Ramos (cell line): ENCODE data around the gene RBBP8NL.

ENCODE experiments used
- in situ Hi-C: fragments of 300-500 bp; cut with MboI; formaldehyde crosslinking; loops from one replicate; pipeline ENCODE4 v1.14.3; 2022; ENCODE audit warnings: low sequenced_read_pairs; ENCODE audit not compliant: unreplicated experiment

The RBBP8NL gene

DNA sequence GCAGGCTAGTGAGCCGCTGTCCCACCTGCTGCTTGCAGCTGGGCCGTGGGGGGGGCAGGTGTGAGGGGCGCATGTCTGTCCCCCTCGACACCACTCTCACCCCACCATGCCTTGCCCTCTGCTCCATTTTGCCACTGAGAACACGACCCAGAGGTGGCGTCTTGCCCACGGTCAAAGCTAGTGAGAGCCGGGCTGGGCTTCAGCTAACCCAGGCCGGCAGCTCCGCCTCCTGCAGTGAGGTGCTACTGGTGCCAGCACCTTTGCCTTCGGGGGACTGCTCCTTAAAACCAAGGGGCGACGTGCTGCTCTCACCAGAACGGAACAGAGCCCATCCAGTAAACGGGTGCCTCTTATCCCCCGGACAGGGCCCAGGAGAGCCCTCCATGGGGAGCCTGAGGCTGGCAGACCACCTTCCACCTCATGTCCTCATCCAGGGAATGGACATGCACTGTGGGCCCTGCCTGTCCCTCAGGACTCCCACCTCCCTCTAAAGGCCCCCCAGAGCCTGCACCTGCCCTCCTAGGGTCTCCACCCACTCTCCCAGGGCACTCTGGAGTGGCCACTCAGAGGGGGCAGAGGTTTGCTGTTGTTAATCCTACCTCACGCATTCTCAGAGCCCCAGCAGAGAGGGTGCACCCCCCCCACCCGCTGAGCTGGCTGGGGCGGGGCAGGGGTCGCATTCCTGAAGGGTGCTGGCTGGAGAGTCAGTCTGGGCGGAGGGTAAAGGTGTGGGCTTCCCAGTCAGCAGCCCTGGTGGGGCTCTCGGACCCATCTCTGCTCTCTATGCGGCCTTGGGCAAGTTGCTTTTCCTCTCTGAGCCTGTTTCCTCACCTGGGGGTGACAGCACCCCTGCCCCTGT is 2.9 kb downstream of the RBBP8NL start:
- in situ Hi-C loops = no loop called here

DNA sequence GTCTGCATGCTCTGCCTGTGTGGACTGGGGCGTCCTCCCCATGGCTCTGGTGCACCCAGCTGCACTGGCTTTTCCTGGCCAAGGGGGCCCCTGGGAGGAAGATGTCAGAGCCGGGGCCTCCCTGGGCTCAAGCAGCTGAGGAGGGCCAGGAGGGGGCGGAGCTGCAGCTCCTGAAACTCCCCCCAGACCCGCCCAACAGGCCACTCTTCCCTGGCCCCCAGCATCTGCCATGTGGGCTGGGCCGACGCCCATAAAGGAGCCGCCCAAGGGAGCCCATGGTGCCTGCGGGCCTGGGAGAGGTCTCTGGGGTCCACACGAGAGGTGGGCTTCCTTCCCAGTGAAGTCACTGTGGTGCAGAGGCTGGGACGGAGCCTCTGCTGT is 4.0 kb downstream of the RBBP8NL start:
- in situ Hi-C loops = no loop called here

DNA sequence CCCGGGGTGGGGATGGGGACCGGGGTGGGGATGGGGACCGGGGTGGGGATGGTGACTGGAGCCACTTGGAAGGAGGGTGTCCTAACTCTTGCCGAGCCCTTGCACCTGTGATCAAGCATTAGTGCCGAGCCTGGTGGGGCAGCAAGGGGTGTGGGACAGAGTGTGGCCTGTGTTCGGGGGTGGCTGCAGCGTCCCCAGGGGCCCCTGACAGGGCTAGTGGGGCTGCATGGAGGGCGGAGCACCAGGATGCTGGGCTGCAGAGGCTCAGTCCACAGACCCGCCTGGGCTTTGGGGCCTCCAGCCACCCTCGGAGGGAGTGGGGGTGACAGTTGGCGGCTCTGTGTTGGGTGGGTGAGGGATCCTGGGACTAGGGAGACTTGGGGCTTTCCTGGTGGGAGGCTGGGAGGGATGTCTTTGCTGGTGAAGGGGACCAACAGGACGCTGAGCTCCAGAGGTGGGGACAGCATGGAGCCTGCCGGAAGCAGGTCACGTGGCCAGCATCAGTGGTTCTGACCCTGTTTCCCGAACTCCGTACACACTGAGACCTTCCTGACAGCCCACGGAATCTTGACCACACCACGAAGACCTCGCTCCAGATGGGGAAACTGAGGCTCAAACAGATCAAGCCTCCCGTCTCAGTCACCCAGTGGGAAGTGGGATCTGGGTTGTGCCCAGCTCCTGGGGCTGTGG is 4.6 kb downstream of the RBBP8NL start:
- in situ Hi-C loops = no loop called here

GRCh38 chr20:62421716-62421990 is 5.7 kb downstream of the RBBP8NL start:
- in situ Hi-C loops = no loop called here

DNA sequence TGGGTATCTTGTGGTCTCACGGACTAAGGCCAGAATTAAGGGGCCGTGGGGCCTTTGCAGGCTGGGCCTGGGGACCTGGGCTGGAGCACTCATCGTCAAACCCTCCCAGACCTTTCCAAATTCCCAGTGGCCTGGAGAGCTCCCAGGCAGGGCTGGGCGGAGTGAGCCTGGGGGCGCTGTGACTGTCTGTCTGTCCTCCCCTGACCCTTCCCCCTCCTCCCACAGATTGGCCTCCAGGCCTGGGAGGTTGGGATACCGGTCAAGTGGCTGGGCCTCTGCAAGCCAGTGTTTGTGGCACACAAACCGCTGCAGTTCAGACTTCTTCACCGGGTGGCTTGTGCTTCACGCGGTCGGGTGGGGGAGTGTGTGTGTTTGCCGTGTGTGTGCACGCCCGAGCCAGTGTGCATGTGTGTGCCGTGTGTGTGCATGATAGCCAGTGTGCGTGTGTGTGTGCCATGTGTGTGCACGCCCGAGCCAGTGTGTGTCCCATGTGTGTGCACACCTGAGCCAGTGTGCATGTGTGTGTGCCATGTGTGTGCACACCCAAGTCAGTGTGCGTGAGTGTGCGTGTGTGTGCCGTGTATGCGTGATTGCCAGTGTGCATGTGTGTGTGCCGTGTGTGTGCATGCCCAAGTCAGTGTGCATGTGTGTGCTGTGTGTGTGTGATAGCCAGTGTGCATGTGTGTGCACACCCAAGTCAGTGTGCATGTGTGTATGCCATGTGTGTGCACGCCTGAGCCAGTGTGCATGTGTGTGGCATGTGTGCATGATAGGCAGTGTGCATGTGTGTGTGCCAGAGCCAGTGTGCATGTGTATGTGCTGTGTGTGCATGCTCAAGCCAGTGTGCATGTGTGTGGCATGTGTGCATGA is 6.3 kb downstream of the RBBP8NL start:
- in situ Hi-C loops = no loop called here

DNA sequence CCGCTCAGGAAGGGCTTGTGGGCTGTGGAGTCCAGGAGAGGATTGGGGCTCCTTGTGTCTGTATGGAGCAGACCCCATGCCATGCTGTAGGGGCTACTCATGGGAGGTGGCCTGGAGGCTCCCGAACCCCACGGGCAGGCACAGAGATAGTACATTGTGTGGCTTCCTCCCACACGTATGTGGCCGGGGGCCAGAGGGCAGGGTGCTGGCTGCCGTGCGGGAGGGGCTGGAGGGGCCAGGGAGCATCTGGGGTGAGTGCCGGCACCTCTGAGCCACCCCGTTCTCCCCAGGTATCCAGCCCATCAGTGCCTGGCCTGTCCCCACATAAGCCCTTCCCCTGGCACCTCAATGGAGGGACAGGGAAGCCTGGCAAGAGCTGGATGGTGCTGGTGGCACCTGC is 7.6 kb downstream of the RBBP8NL start:
- in situ Hi-C loops = no loop called here

DNA sequence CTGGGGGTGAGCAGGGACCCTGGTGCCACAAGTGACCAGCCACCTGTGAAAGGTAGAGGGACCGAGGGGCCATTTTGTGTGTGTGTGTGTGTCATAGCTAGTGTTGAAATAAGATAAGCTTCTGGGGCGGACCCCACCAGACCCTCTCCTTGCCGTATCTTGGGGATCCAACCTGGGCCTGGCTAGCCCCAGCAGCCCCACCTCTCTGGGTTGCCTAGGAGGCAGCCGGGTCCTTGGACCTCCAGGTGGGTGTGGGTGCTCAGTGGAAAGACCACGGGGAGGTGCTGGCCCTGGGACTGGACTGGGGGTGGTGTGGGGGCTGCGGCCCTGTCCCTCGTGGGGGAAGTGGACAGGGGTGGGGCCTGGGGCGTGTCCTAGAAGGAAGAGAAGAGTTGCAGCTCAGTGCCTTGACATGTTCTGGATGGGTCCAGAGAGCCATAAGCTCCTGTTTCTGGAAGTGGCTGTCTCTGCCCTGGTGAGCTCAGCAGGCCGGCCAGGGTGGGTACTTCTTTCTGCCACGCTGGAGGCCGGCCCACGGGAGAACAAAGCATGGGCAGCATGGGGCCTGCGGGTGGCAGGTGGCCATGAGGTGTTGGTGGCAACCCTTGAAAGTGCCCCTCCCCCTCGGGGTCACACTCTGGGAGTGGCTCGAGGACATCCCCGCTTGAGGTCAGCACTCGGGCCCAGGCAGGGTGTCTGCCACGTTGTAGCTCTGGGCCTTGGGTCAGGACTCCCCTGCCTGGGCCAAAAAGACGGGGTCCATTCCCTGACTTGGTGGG is 8.4 kb downstream of the RBBP8NL start:
- in situ Hi-C loops = no loop called here

DNA sequence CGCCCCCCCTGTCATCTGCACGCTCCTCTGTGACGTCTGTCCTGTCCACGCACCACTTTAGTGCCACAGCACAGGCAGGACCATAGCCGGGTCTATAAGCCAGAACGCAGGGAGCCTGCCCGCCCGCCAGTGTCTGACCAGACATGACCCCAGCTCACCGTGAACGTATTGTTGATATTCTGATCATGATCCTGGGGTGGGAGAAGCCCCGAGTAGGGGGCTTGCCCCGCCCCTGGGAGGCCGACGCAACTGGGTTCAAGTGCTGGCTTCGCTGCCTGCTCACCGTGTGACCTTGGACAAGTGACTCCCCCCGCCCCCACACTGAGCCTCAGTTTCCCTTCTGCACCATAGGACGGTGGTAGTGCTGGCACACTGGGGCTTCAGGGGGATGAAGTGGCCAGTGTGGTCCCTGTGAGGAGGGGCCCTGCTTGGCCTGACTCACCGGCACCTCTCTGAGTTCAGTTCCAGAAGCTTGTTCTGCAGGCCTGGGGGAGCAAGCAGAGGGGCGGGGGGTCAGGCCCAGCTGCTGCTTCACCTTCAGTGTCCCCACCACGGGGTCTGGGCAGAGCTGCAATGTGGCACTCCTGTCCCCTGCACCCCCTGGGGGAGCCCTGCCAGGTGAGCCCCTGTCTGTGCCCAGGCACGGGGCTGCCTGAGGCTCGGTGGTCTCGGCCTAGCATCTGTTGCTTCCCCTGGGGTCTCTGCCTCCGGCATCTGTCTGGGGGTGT is 9.2 kb downstream of the RBBP8NL start:
- in situ Hi-C loops = no loop called here

DNA sequence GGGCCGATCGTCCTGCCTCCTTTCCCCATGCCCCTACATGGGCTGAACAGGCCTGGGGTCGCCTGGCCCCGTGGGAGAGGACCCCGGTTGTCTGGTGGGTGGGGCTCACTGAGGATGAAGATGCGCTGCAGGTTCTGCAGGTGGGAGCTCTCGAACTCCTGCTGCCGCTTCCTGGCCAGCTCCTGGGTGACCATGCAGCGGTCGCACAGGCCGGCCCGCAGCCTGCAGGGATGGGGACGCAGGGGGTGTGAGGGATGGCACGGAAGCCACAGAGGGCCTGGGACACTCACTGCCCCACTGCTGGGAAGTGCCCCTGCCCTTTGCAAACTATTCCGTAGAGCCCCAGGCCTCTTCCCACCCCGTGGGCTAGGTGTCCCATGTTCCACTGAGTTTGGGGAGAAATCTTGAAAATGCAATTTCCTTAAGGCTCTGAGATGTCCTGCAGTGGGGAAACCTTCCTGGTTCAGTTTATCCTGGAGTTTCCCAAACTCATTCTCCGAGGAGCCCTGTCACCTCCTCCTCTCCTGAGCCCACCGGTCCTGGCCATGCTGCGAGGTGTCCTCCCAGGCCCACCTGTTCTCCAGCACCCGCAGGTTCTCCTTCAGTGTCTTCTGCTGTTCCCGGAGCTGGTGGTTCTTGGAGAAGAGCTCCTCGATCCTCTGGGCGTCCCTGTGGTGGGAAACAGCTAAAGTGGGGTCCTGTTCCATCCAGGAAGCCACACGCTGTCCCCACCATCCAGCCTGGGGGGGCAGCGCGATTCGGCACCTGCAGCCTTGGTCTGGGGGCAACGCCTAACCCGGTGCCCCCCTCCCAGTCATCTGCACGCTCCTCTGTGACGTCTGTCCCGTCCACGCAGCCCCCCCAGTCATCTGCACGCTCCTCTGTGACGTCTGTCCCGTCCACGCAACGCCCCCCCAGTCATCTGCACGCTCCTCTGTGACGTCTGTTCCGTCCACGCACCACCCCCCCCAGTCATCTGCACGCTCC is 10.4 kb downstream of the RBBP8NL start:
- in situ Hi-C loops = no loop called here

DNA sequence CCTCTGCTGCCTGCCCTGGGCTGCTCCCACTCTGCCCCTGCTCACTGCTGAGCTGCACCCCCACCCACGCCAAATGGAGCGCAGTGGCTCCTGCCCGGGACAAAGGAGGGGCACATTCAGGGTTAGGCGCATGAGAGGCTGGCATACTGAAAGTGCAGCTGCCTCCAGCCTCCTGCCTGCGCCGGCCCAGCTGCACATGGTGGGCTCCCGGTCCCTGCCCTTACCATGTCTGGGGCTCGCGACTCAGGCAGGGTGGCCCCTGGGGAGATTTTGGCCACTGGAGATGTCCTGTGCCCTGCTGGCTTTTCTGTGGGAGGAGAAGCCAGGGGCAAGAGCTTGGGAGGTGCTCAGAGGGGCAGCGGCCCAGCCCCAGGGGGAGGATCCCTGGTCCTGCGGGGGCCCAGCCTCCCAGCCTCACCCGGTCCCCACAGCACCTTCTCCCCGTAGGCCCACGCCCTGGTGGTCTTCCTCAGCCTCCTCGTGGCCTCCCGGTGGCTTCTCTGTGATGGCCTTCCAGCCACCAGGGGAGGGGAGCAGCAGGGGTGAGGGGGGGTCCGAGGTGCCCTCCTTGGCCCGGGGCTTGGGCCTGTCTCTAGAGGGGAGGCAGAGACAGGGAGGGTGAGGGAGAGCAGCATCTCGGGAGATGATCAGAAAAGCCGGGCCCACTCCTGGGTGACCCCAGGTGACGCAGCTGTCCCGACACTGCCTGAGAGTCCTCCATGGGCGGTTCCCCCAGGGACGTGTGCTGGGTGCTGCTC is 11.8 kb downstream of the RBBP8NL start:
- in situ Hi-C loops = no loop called here

DNA sequence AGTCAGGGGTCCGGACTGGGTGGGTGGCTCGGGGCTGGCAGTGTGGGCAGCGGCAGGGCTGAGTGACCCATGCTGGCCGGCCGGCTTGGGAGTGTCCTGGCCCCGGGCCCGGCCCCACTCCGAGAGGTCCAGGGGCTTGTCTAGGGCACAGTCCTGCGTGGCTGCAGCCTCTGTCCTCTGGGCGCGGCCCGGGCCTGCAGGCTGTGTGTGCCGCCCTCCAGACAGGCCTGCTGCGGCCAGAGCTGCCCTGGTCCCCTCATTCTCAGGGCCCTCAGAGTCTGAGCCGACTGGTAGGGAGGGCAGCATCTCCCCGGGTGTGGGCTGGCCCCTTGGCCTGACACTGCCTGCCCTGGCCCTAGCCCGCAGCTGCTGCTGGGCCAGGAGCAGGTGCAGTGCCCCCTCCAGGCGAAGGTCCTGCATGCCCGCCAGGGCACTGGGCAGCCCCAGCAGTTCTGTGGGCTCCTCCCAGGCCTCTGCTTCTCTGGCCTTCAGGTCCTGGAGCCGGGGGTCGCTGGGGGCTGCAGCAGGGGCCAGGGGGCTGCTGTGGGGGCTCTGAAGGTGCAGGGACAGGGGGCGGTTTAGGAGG is 13.3 kb downstream of the RBBP8NL start:
- in situ Hi-C loops = no loop called here

GRCh38 chr20:62413025-62413570 is 14.2 kb downstream of the RBBP8NL start:
- in situ Hi-C loops = no loop called here

GRCh38 chr20:62412194-62413024 is 14.9 kb downstream of the RBBP8NL start:
- in situ Hi-C loops = no loop called here

GRCh38 chr20:62411479-62412193 is 15.7 kb downstream of the RBBP8NL start:
- in situ Hi-C loops = no loop called here

GRCh38 chr20:62410746-62411478 is 16.4 kb downstream of the RBBP8NL start:
- in situ Hi-C loops = no loop called here
